ENCODE results near the gene NUP50.

The NUP50 gene

DNA sequence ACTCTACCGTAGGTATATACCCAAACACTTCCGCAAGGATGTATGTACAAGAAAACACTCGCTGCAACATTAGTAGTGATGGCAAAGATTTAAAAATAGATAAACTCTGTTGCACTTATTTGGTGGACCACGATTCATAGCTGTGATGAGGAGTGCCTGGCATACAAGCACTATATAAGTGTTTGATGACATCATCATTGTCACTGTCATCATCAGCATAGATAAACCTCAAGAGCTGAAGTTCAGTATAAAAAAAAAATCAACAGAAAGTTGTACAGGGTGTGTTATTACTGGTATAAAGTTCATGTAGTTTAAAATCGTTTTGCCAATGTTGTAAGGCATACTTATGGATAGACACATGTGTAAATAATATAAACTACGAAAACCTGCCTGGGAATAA, 24.0 kb upstream of the NUP50 start:
- Histone ChIP-seq H3K9ac (ENCODE audit: low read length) (no peak overlapping the region), H3K4me1 (ENCODE audit: control insufficient read depth, insufficient read depth, low read length) (no peaks in the 10 kb centered on the region), H3K27me3 (replicated peaks; ENCODE audit: control insufficient read depth, insufficient read depth, low read length) (no peaks in the 10 kb centered on the region), H3K36me3 (ENCODE audit: control insufficient read depth, insufficient read depth, low read length, severe bottlenecking) (peaks cover 17% of the 10 kb centered on the region), H3K9me3 (ENCODE audit: control insufficient read depth, low read length) (peaks cover 8% of the 10 kb centered on the region), H3K4me3 (ENCODE audit: low read length) (no peak overlapping the region)
- no peak for DNase-seq (ENCODE audit: low read depth)

DNA sequence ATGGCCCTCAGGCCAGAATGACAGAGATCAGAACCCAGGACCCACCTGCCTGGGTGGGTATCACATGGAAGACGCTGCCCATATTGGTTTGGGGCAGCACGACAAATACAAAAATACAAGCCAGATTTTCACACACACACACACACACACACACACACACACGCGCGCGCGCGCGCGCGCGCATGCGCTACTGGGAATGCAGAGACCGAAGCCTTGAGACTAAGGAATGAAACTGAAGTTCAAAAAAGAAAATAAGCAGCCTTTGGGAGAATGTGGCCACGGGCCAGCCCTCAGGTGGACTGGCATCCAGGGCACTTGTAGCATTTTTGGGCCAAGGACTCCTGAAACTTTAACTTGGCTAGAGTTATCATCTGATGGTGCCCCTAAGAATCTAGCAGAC, 21.3 kb upstream of the NUP50 start:
- Histone ChIP-seq H3K9me3 (ENCODE audit: control insufficient read depth, low read length) (peaks cover 5% of the 10 kb centered on the region), H3K36me3 (ENCODE audit: control insufficient read depth, insufficient read depth, low read length, severe bottlenecking) (peaks cover 9% of the 10 kb centered on the region), H3K27me3 (replicated peaks; ENCODE audit: control insufficient read depth, insufficient read depth, low read length) (no peaks in the 10 kb centered on the region), H3K4me3 (ENCODE audit: low read length) (no peak overlapping the region), H3K9ac (ENCODE audit: low read length) (no peak overlapping the region), H3K4me1 (ENCODE audit: control insufficient read depth, insufficient read depth, low read length) (no peaks in the 10 kb centered on the region)
- DNase-seq (ENCODE audit: low read depth), result no peak

DNA sequence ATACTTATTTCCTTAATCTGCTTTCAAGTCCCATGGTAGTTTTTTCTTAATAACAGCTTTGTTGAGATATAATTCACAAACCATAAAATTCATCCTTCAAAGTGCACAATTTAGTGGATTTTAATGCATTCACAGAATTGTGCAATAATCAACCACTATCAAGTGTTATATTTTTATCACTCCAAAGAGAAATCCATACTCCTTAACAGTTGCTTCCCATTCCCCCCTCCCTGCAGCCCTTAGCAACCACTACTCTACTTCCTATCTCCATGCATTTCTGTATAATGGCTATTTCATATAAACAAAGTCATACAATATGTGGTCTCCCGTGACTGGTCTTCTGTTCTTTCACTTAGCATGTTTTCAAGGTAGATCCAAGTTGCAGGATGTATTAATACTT, 18.8 kb upstream of the NUP50 start:
- Histone ChIP-seq H3K27me3 (replicated peaks; ENCODE audit: control insufficient read depth, insufficient read depth, low read length) (no peaks in the 10 kb centered on the region), H3K4me3 (ENCODE audit: low read length) (no peak overlapping the region), H3K36me3 (ENCODE audit: control insufficient read depth, insufficient read depth, low read length, severe bottlenecking) (peaks cover 9% of the 10 kb centered on the region), H3K9ac (ENCODE audit: low read length) (no peak overlapping the region), H3K9me3 (ENCODE audit: control insufficient read depth, low read length) (peaks cover 5% of the 10 kb centered on the region), H3K4me1 (ENCODE audit: control insufficient read depth, insufficient read depth, low read length) (peaks cover 8% of the 10 kb centered on the region)
- DNase-seq (ENCODE audit: low read depth), result no peak

DNA sequence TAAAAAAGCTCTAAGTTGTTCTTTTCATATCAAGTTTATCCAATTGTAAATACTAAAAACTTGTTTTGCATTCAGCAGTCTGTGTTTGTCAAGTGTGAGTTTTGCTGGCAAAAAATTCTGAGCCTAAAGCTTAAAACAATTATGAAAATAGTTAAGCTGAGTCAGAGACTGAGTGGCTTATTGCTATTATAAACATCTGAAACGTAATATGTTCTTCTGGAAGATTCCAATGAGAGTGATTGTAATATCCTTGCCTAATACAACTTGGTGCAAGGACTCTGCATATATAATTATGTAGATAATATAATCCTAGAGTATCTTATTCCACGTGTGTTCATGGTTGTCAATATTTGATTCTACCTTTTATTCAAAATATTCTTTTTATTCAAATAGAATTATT, 14.1 kb upstream of the NUP50 start:
- Histone ChIP-seq H3K4me1 (ENCODE audit: control insufficient read depth, insufficient read depth, low read length) (peaks cover 35% of the 10 kb centered on the region), H3K36me3 (ENCODE audit: control insufficient read depth, insufficient read depth, low read length, severe bottlenecking) (peaks cover 9% of the 10 kb centered on the region), H3K27me3 (replicated peaks; ENCODE audit: control insufficient read depth, insufficient read depth, low read length) (no peaks in the 10 kb centered on the region), H3K4me3 (ENCODE audit: low read length) (no peak overlapping the region), H3K9me3 (ENCODE audit: control insufficient read depth, low read length) (no peaks in the 10 kb centered on the region), H3K9ac (ENCODE audit: low read length) (peak overlapping the region; percentile 6)
- DNase-seq (ENCODE audit: low read depth), result peak; percentile 70

DNA sequence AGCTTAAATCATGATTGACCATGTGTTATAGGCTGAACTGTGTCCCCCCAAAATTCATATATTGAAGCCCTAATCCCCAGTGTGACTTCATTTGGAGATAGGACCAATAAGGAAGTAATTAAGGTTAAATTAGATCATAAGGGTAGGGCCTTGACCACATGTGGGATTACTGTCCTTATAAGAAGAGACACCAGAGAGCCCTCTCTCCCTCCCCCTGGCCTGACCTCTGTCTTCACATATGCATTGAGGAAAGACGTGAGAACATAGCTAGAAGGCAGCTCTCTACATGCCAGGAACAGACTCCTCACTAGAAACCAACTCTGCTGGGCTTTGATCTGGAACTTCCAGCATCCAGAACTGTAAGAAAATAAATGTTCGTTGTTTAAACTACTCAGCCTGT, 13.6 kb upstream of the NUP50 start:
- H3K9ac ChIP-seq (ENCODE audit: low read length), result no peak overlapping the region
- H3K4me1 ChIP-seq (ENCODE audit: control insufficient read depth, insufficient read depth, low read length), result peaks cover 40% of the 10 kb centered on the region
- H3K27me3 ChIP-seq (replicated peaks; ENCODE audit: control insufficient read depth, insufficient read depth, low read length), result no peaks in the 10 kb centered on the region
- H3K4me3 ChIP-seq (ENCODE audit: low read length), result no peak overlapping the region
- peaks cover 9% of the 10 kb centered on the region for H3K36me3 ChIP-seq (ENCODE audit: control insufficient read depth, insufficient read depth, low read length, severe bottlenecking)
- no peaks in the 10 kb centered on the region for H3K9me3 ChIP-seq (ENCODE audit: control insufficient read depth, low read length)
- DNase-seq (ENCODE audit: low read depth), result no peak

DNA sequence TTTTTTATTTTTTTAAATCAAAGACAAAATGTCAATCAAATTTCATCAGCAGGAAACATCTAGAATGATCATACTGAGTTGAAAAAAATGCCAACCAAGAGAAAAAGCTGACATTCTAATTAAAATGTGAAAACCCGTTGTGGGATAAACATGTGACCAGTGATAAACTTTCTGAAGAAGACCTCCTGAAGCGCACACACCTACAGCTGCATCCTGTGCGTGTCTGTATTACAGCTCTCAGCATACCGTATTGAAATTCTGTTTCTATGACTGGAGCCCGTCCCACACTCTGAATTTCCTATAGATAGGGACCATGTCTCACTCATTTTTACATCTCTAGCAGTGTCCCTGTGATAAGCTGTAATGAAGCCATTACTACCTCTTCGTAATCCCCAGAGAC, 12.2 kb upstream of the NUP50 start:
- Histone ChIP-seq H3K4me1 (ENCODE audit: control insufficient read depth, insufficient read depth, low read length) (peaks cover 51% of the 10 kb centered on the region), H3K9ac (ENCODE audit: low read length) (no peak overlapping the region), H3K27me3 (replicated peaks; ENCODE audit: control insufficient read depth, insufficient read depth, low read length) (no peaks in the 10 kb centered on the region), H3K4me3 (ENCODE audit: low read length) (no peak overlapping the region), H3K36me3 (ENCODE audit: control insufficient read depth, insufficient read depth, low read length, severe bottlenecking) (peaks cover 9% of the 10 kb centered on the region), H3K9me3 (ENCODE audit: control insufficient read depth, low read length) (no peaks in the 10 kb centered on the region)
- DNase-seq (ENCODE audit: low read depth), result no peak

DNA sequence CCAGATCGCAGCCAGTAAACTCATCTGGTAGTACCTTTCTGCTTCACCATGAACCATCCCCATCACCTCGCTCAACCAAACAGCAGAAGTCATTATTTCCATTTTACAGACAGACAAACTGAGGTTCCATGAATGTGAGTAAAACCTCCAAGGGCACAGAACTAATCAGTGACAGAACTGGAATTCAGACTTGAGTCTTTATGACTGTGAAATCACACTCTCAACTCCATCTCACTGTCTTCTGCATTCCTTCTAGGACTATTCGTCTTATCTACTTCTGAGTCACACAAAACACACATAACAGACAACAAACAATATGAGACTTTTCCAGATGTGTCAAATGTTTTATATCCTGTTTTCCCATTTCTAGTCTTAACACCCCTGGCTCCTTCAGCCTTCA, 9.3 kb upstream of the NUP50 start:
- Histone ChIP-seq H3K4me1 (ENCODE audit: control insufficient read depth, insufficient read depth, low read length) (peaks cover 72% of the 10 kb centered on the region), H3K9ac (ENCODE audit: low read length) (no peak overlapping the region), H3K4me3 (ENCODE audit: low read length) (no peak overlapping the region), H3K36me3 (ENCODE audit: control insufficient read depth, insufficient read depth, low read length, severe bottlenecking) (peaks cover 11% of the 10 kb centered on the region), H3K9me3 (ENCODE audit: control insufficient read depth, low read length) (no peaks in the 10 kb centered on the region), H3K27me3 (replicated peaks; ENCODE audit: control insufficient read depth, insufficient read depth, low read length) (no peaks in the 10 kb centered on the region)
- DNase-seq (ENCODE audit: low read depth), result peak; percentile 22

DNA sequence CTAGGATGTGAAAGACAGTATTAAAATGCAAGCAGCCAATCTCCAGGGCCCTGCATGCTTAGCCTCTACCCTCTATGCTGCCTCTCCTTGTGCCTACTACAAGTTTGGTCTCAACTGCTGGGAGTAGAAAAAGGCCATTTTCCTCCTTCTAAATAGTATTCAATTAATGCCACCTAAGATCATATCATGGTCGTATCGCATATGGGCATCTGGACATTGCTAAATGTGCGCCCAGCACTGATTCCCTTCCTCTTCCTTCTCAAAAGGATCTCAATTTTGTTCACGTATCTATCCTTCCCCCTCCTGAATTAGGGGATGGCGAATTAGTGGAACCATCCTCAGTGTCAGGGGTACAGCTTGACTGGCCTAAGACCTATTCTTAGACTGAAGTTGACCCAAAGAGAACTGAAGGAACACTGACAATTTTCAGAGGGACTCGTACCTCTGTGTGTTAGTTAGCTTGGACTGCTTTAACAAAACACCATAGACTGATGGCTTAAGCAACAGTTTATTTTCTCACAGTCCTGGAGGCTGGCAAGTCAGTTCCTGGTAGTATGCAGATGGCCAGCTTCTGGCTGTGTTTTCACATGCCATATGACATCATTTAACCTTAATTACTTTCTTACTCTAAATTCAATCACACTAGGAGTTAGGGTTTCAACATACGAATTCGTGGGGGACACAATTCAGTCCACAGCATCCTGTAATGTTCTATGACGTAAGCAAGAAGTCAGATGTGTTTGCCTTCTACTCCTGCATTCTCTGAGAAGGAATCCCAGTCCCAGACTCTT, 8.5 kb upstream of the NUP50 start:
- no peaks in the 10 kb centered on the region for H3K27me3 ChIP-seq (replicated peaks; ENCODE audit: control insufficient read depth, insufficient read depth, low read length)
- H3K36me3 ChIP-seq (ENCODE audit: control insufficient read depth, insufficient read depth, low read length, severe bottlenecking), result peaks cover 11% of the 10 kb centered on the region
- peaks cover 71% of the 10 kb centered on the region for H3K4me1 ChIP-seq (ENCODE audit: control insufficient read depth, insufficient read depth, low read length)

DNA sequence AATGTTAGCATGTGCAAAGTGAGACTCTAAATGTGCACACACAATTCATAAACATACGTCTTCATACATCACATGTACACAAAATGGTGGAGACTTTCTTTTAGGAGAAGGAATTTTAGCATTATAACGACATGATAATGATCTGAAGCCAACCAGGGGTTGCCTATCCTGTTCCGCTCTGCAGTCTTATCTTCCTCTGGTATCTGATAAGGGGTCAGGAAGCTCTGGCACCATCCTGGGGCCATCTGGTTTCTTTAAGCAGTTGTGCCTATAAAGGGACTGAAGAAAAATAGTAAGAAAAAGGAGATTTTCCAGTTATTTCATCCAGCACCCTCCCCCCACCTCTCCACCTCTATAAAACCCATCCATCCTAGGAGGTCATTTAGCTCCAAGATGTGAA, 5.8 kb upstream of the NUP50 start:
- Histone ChIP-seq H3K9me3 (ENCODE audit: control insufficient read depth, low read length) (no peaks in the 10 kb centered on the region), H3K27me3 (replicated peaks; ENCODE audit: control insufficient read depth, insufficient read depth, low read length) (no peaks in the 10 kb centered on the region), H3K36me3 (ENCODE audit: control insufficient read depth, insufficient read depth, low read length, severe bottlenecking) (peaks cover 7% of the 10 kb centered on the region), H3K4me1 (ENCODE audit: control insufficient read depth, insufficient read depth, low read length) (peaks cover 75% of the 10 kb centered on the region), H3K4me3 (ENCODE audit: low read length) (peak overlapping the region; percentile 72), H3K9ac (ENCODE audit: low read length) (peak overlapping the region; percentile 79)
- DNase-seq (ENCODE audit: low read depth), result no peak

More for the DNA sequence above, 8.5 kb upstream of the NUP50 start:
- Histone ChIP-seq H3K9ac (ENCODE audit: low read length) (no peak overlapping the region), H3K4me3 (ENCODE audit: low read length) (peak overlapping the region; percentile 24), H3K9me3 (ENCODE audit: control insufficient read depth, low read length) (no peaks in the 10 kb centered on the region)
- peak; percentile 38 for DNase-seq (ENCODE audit: low read depth)

DNA sequence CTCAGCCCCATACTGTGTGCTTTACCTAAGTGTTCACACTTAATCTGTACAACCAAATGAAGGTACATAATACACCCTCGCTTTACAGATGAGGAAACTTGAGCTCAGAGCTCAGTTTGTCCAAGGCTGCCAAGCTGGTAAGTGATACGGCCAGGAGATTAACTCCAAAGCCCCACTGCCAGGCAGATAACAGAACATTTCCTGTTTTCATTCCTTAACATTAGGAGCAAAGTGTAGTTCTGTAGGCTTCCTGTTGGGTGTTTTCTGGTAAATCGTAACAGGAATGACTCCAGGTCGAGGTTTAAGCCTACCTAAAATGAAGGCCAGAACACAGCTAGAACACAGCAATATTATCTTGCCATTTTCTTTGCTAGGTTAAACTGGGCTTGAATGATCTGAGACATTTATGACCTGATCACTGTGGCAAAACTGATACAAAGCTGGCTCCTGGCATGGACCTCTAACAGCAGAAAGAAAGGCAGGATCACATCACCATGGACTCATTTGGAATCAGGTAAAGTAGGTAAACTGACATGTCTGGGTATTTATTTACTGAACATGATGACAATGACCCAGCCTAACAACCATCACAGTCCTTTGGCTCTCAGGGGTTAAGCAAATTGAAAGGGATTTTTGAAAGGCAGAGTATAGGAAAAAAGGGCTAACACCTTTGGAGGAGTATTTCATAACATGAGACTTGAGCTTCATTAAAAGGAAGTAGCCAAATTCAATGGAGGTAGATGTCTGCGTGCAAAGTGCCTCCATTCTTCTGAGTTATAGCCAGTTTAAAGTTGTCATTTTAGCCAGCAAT, 3.9 kb upstream of the NUP50 start:
- H3K9me3 ChIP-seq (ENCODE audit: control insufficient read depth, low read length), result no peaks in the 10 kb centered on the region
- H3K4me1 ChIP-seq (ENCODE audit: control insufficient read depth, insufficient read depth, low read length), result peaks cover 57% of the 10 kb centered on the region
- no peak overlapping the region for H3K4me3 ChIP-seq (ENCODE audit: low read length)
- H3K27me3 ChIP-seq (replicated peaks; ENCODE audit: control insufficient read depth, insufficient read depth, low read length), result no peaks in the 10 kb centered on the region
- peak overlapping the region; percentile 19 for H3K9ac ChIP-seq (ENCODE audit: low read length)
- H3K36me3 ChIP-seq (ENCODE audit: control insufficient read depth, insufficient read depth, low read length, severe bottlenecking), result peaks cover 7% of the 10 kb centered on the region
- peak; percentile 37 for DNase-seq (ENCODE audit: low read depth)

DNA sequence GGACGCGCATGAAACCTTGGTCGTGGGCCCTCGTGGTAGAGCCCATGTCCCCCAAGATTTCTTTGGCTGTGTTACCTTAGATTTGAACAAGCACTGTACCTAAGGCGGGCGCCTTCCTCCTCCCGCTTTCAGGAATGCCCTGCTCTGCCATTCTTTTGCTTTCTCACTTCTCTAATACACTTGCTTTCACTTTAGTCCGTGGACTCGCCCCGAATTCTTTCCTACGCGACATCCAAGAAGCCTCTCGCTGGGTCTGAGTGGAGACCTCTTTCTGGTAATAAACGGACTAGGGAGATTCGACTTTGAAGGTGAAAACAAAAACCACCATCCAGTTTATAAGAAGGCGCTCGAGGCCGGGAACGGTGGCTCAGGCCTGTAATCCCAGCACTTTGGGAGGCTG, 1.2 kb upstream of the NUP50 start:
- Histone ChIP-seq H3K27me3 (replicated peaks; ENCODE audit: control insufficient read depth, insufficient read depth, low read length) (no peaks in the 10 kb centered on the region), H3K4me3 (ENCODE audit: low read length) (peak overlapping the region; percentile 97), H3K9me3 (ENCODE audit: control insufficient read depth, low read length) (no peaks in the 10 kb centered on the region), H3K36me3 (ENCODE audit: control insufficient read depth, insufficient read depth, low read length, severe bottlenecking) (peaks cover 4% of the 10 kb centered on the region), H3K9ac (ENCODE audit: low read length) (peak overlapping the region; percentile 97), H3K4me1 (ENCODE audit: control insufficient read depth, insufficient read depth, low read length) (peaks cover 45% of the 10 kb centered on the region)
- DNase-seq (ENCODE audit: low read depth), result no peak
